K562 (cell line): ENCODE measurements around the gene FAM241B. TPM values are rescaled to one million over a fixed set of nuclear protein-coding genes. Genes with fewer than 3 reads are reported as not detected.

Source experiments
- ATAC-seq: fragments of 200-7000 bp; cut with Tn5 transposase; 3 replicates; pipeline ENCODE4 v1.9.1; 2020; ENCODE audit warnings: moderate library complexity
- BruUV-seq: library from RNA; stranded (reverse); fragments of 400-500 nt; replicated peaks from 2 replicates; lab custom pipeline; 2021; lab: Mats Ljungman, UMichigan
- CTCF ChIA-PET: fragments of 300-600 bp; formaldehyde crosslinking; extraction: SDS; loops from one replicate; lab custom pipeline; 2021; ENCODE audit warnings: low intra/inter-chr PET ratio; lab: Yijun Ruan, JAX
- POLR2A ChIA-PET: fragments of 300-600, 350-650 bp; sonication (Branson Sonifier 250); formaldehyde crosslinking; extraction: SDS; loops from one replicate; lab custom pipeline; 2021; ENCODE audit warnings: antibody characterized with exemption, inconsistent platforms; lab: Yijun Ruan, JAX
- DNase-seq, 4 experiments: peaks; one replicate each; pipeline versions ENCODE4 v3.0.0 to v3.0.0-alpha.2; 2011 to 2018; ENCODE audit warnings: low spot score in 3 of 4, mixed read lengths in 3 of 4; ENCODE audit errors: extremely low read depth in 1 of 4
- FAIRE-seq: peaks from 2 replicates; lab custom pipeline; 2011; peaks lifted over from hg19 to GRCh38; lab: Jason Lieb, UNC
- H2AFZ ChIP-seq: 2 replicates; pipeline ENCODE4 v1.6.0; 2011; ENCODE audit warnings: low read depth, low read length, control low read depth, inconsistent platforms
- H3K27ac ChIP-seq: fragments of 200-600 bp; 3 replicates; pipeline ENCODE4 v1.8.0; 2011; ENCODE audit warnings: low read depth, mild to moderate bottlenecking, control low read depth, inconsistent platforms, low read length, moderate library complexity, mixed read lengths; ENCODE audit errors: extremely low read depth
- H3K27me3 ChIP-seq, 2 experiments: fragments of 300-600 bp in 1 of 2; 2 replicates in 1 of 2; 3 replicates in 1 of 2; pipeline versions ENCODE4 v1.6.0 to v1.8.0; 2011; ENCODE audit warnings: inconsistent platforms in 2 of 2, low read length in 2 of 2, mild to moderate bottlenecking in 1 of 2, mixed read lengths in 1 of 2, moderate library complexity in 1 of 2; ENCODE audit not compliant: control insufficient read depth in 2 of 2, insufficient read depth in 2 of 2
- H3K36me3 ChIP-seq: fragments of 300-600 bp; 3 replicates; pipeline ENCODE4 v1.8.0; 2011; ENCODE audit warnings: mild to moderate bottlenecking, low read length, inconsistent platforms; ENCODE audit not compliant: control insufficient read depth, insufficient read depth
- H3K4me1 ChIP-seq, 2 experiments: fragments of 200-600 bp in 1 of 2; replicated peaks in 1 of 2; 2 replicates in 1 of 2; 3 replicates in 1 of 2; pipeline versions ENCODE4 v1.5.1 to v1.8.0; 2011; ENCODE audit warnings: inconsistent platforms in 2 of 2, low read length in 2 of 2, mild to moderate bottlenecking in 1 of 2, mixed read lengths in 1 of 2, moderate library complexity in 1 of 2; ENCODE audit not compliant: control insufficient read depth in 2 of 2, insufficient read depth in 2 of 2
- H3K4me2 ChIP-seq: 2 replicates; pipeline ENCODE4 v1.6.1; 2011; ENCODE audit warnings: low read length, control low read depth, inconsistent platforms, mixed read lengths; ENCODE audit not compliant: insufficient read depth
- H3K4me3 ChIP-seq: fragments of 200-600 bp; sonication (generic), shearing (Covaris generic); 2 replicates; pipeline ENCODE4 v1.5.1; 2016; ENCODE audit warnings: control low read depth, inconsistent platforms
- H3K79me2 ChIP-seq: fragments of 200-600 bp; 3 replicates; pipeline ENCODE4 v1.8.0; 2011; ENCODE audit warnings: low read length, inconsistent platforms; ENCODE audit not compliant: control insufficient read depth, insufficient read depth
- H3K9ac ChIP-seq, 2 experiments: 2 replicates each; pipeline versions ENCODE4 v1.6.0 to v1.6.1; 2011; ENCODE audit warnings: low read depth in 2 of 2, low read length in 2 of 2, control low read depth in 1 of 2, inconsistent platforms in 1 of 2, mild to moderate bottlenecking in 1 of 2, mixed read lengths in 1 of 2; ENCODE audit not compliant: insufficient read depth in 1 of 2
- H3K9me1 ChIP-seq: one replicate; pipeline ENCODE4 v1.6.0; 2011; ENCODE audit warnings: inconsistent platforms, mild to moderate bottlenecking, low read length, moderate library complexity; ENCODE audit not compliant: control insufficient read depth, insufficient read depth
- H3K9me3 ChIP-seq: replicated peaks from 2 replicates; pipeline ENCODE4 v1.5.1; 2011; ENCODE audit warnings: low read depth, low read length, inconsistent platforms; ENCODE audit not compliant: control insufficient read depth, insufficient read depth
- H4K20me1 ChIP-seq: replicated peaks from 2 replicates; pipeline ENCODE4 v1.6.1; 2011; ENCODE audit warnings: low read length, inconsistent platforms, mixed read lengths; ENCODE audit not compliant: control insufficient read depth, insufficient read depth
- HCFC1 ChIP-seq: IDR thresholded peaks from 2 replicates; pipeline ENCODE4 v1.6.1; 2012; ENCODE audit warnings: low read depth, low read length, improper control_type of control experiment
- MCM7 ChIP-seq, 2 experiments: fragments of 450-650 bp; IDR thresholded peaks; 2 replicates each; pipeline ENCODE4 v1.6.1; 2016 to 2018
- MYBL2 ChIP-seq, 2 experiments: fragments of 450-650 bp in 1 of 2; sonication (generic) in 1 of 2; formaldehyde crosslinking in 1 of 2; IDR thresholded peaks; 2 replicates each; pipeline versions ENCODE4 v1.6.1 to v1.8.1; 2017 to 2022; ENCODE audit warnings: borderline replicate concordance in 1 of 2, inconsistent platforms in 1 of 2, low read depth in 1 of 2, mild to moderate bottlenecking in 1 of 2, missing genetic modification reagents in 1 of 2, moderate library complexity in 1 of 2
- RHOXF2B ChIP-seq: fragments of 250-450 bp; sonication (Bioruptor Pico); conservative IDR thresholded peaks from 2 replicates; pipeline ENCODE4 v1.5.1; 2021
- SAP30 ChIP-seq: fragments of 200-600 bp; sonication (generic); IDR thresholded peaks from 2 replicates; pipeline ENCODE4 v1.6.1; 2012; ENCODE audit warnings: borderline replicate concordance, low read depth, mild to moderate bottlenecking, moderate library complexity, low read length, control low read depth, inconsistent platforms; ENCODE audit not compliant: insufficient read depth, poor library complexity, severe bottlenecking
- TSC22D4 ChIP-seq: fragments of 450-650 bp; IDR thresholded peaks from 2 replicates; pipeline ENCODE4 v1.6.1; 2016; ENCODE audit warnings: missing genetic modification characterization, missing biosample characterization, control low read depth
- WGBS: fragments of 100-300 bp; shearing (Covaris generic); methylation state at CpG from one replicate; pipeline ENCODE4 v1.1.6; 2016; ENCODE audit warnings: low coverage, mixed read lengths; ENCODE audit not compliant: insufficient coverage; ENCODE audit errors: missing lambda C conversion rate; 5-methylcytosine and 5-hydroxymethylcytosine counted together
- in situ Hi-C: fragments of 300-500 bp; cut with MboI; formaldehyde crosslinking; loops from 4 replicates; pipeline ENCODE4 v1.15.0; 2018; ENCODE audit warnings: inconsistent platforms, mixed read lengths
- intact Hi-C: fragments of 100-400 bp; cut with micrococcal nuclease; formaldehyde crosslinking; loops from 2 replicates; pipeline ENCODE4 v1.14.2; 2022
- polyA plus RNA-seq, 8 experiments: library from polyadenylated mRNA; depleted of rRNA in 4 of 8; stranded (reverse) in 5 of 8; unstranded in 3 of 8; fragments of >200 nt; fragmentation: Nextera tagmentation in 2 of 8; fragmentation: Illumina TruSeq in 1 of 8; extraction: Ambion mirVana in 2 of 8; extraction: Trizol in 1 of 8; gene quantifications; 2 replicates each; pipeline versions ENCODE4 v1.2.1 to v1.2.3, GENCODE V29; 2011 to 2014; ENCODE audit warnings: inconsistent platforms in 1 of 8, missing spikeins in 1 of 8
- total RNA-seq, 7 experiments: library from RNA; depleted of rRNA in 6 of 7; stranded (reverse); fragments of >200 nt in 6 of 7; fragmentation: Illumina TruSeq in 2 of 7; extraction: Trizol in 2 of 7; gene quantifications; 2 replicates each; pipeline versions ENCODE4 v1.2.1 to v1.2.3, GENCODE V29; 2011 to 2021; ENCODE audit warnings: low replicate concordance in 1 of 7

Gene FAM241B
- total and polyA plus RNA-seq, 9 of the 15 experiments (the other 6 are each of a cell fraction or from before 2014, with no cell fraction given): 1.9 to 11.1 (median 3.0) TPM

- Histone ChIP-seq H3K4me1 (no peaks in the 10 kb centered on the region), H3K36me3 (no peaks in the 10 kb centered on the region; the same call in 2 of the 3 replicates), H3K9me1 (no peaks in the 10 kb centered on the region), H3K27ac (no peak overlapping the region), H3K9me3 (no peaks in the 10 kb centered on the region), H4K20me1 (0 out of 2 replicates have a peak, but pooled peaks cover 5% of the 10 kb centered on the region)
- POLR2A ChIA-PET: interaction anchor here (1.1 kb wide), 1 partner anchor 12 kb away, joined by 3 read pairs; no protein-coding TSS in a partner anchor
- no peak for DNase-seq
- in situ Hi-C loops: no loop called here
- ATAC-seq: no peak
- TF ChIP-seq MCM7 (IDR thresholded peaks at IDR 0.05): 0 out of 4 replicates have a peak, but pooled peaks of 1 of the 2 experiments have one; percentile 71
- no peak for TF ChIP-seq SAP30
- TF ChIP-seq TSC22D4 (tag): 0 out of 2 replicates have a peak, but pooled peaks have one; percentile 62
- no peak for TF ChIP-seq RHOXF2B (CRISPR knock-in tag)
- TF ChIP-seq HCFC1: no peak
- TF ChIP-seq MYBL2 (IDR thresholded peaks at IDR 0.05; ENCODE audit: low read depth): no peak
- no peak for TF ChIP-seq MYBL2 (CRISPR knock-in tag; IDR thresholded peaks at IDR 0.05; ENCODE audit: borderline replicate concordance)
- TF ChIP-seq, all 486 proteins: peak for 2
- CTCF ChIA-PET: no interaction called here
- BruUV-seq: no TSS peak
- WGBS: 3% methylated on average over 2 of the region's 2 CpGs
- no peak overlapping the region for H3K4me3 ChIP-seq
- FAIRE-seq: no peak
- no peak overlapping the region for H2AFZ ChIP-seq
- H3K9ac ChIP-seq: no peak overlapping the region
- H3K27me3 ChIP-seq: peaks cover 22 to 37% of the 10 kb centered on the region in 2 experiments
- H3K79me2 ChIP-seq: no peaks in the 10 kb centered on the region
- intact Hi-C loops: no loop called here
- H3K4me2 ChIP-seq: no peak overlapping the region
Observed at GRCh38 chr10:69674786-69675185, 44.7 kb downstream of the FAM241B start.
